IMR-90 (cell line): ENCODE results near the gene ADAMTSL5. TPM values are rescaled to one million over a fixed set of nuclear protein-coding genes. Genes with fewer than 3 reads are reported as not detected.
"Not testable (repeated sequence)": the region's sequence is repeated elsewhere in the genome, so short reads cannot be mapped to it uniquely, and the experiment has no call there.

ENCODE experiments used
- ATAC-seq: fragments of 200-7000 bp; cut with Tn5 transposase; 2 replicates; pipeline ENCODE4 v1.9.1; 2020; ENCODE audit warnings: low read depth, mild to moderate bottlenecking, moderate library complexity
- BruUV-seq: library from RNA; stranded (reverse); fragments of 400-500 nt; replicated peaks from 2 replicates; lab custom pipeline; 2021; lab: Mats Ljungman, UMichigan
- CTCF ChIA-PET: fragments of 300-600 bp; formaldehyde crosslinking; extraction: SDS; loops from one replicate; lab custom pipeline; 2021; ENCODE audit warnings: antibody characterized with exemption; lab: Yijun Ruan, JAX
- POLR2A ChIA-PET: fragments of 300-600 bp; sonication (Branson Sonifier 250); formaldehyde crosslinking; loops from one replicate; lab custom pipeline; 2022; ENCODE audit warnings: antibody characterized with exemption; ENCODE audit not compliant: unreplicated experiment; lab: Charles Lee
- DNase-seq: peaks from one replicate; pipeline ENCODE4 v3.0.0; 2013
- H2AFZ ChIP-seq: replicated peaks from 2 replicates; pipeline ENCODE3; 2013; ENCODE audit warnings: low read length, mild to moderate bottlenecking; ENCODE audit not compliant: poor library complexity
- H2AK5ac ChIP-seq: 2 replicates; pipeline ENCODE4 v1.6.1; 2013; ENCODE audit warnings: low read depth, low read length, inconsistent platforms
- H2AK9ac ChIP-seq: replicated peaks from 2 replicates; pipeline ENCODE3; 2013; ENCODE audit warnings: mild to moderate bottlenecking, low read depth, low read length, moderate library complexity; ENCODE audit not compliant: poor library complexity
- H2BK120ac ChIP-seq: 2 replicates; pipeline ENCODE4 v1.6.1; 2013; ENCODE audit warnings: low read depth, low read length, inconsistent platforms
- H2BK15ac ChIP-seq: 3 replicates; pipeline ENCODE4 v1.6.1; 2013; ENCODE audit warnings: low read depth, low read length, inconsistent platforms
- H2BK20ac ChIP-seq: 2 replicates; pipeline ENCODE4 v1.6.1; 2013; ENCODE audit warnings: low read depth, mild to moderate bottlenecking, inconsistent platforms, low read length, moderate library complexity
- H2BK5ac ChIP-seq: 2 replicates; pipeline ENCODE4 v1.6.1; 2013; ENCODE audit warnings: mild to moderate bottlenecking, low read depth, low read length, inconsistent platforms; ENCODE audit not compliant: poor library complexity, severe bottlenecking
- H3K14ac ChIP-seq: replicated peaks from 2 replicates; pipeline ENCODE4 v1.6.1; 2013; ENCODE audit warnings: low read depth, low read length, inconsistent platforms
- H3K18ac ChIP-seq: 2 replicates; pipeline ENCODE4 v1.6.1; 2013; ENCODE audit warnings: low read depth, low read length, control low read depth
- H3K23ac ChIP-seq: 2 replicates; pipeline ENCODE4 v1.6.1; 2013; ENCODE audit warnings: low read depth, low read length, inconsistent platforms
- H3K27ac ChIP-seq: 2 replicates; pipeline ENCODE4 v1.5.1; 2013; ENCODE audit warnings: mild to moderate bottlenecking, control low read depth, low read length; ENCODE audit not compliant: insufficient read depth
- H3K27me3 ChIP-seq: 2 replicates; pipeline ENCODE4 v1.6.1; 2013; ENCODE audit warnings: low read length; ENCODE audit not compliant: control insufficient read depth, insufficient read depth
- H3K36me3 ChIP-seq: 2 replicates; pipeline ENCODE4 v1.6.1; 2013; ENCODE audit warnings: low read length, mixed read lengths; ENCODE audit not compliant: control insufficient read depth, insufficient read depth
- H3K4ac ChIP-seq: 2 replicates; pipeline ENCODE4 v1.6.1; 2013; ENCODE audit warnings: low read depth, low read length, inconsistent platforms
- H3K4me1 ChIP-seq: 2 replicates; pipeline ENCODE4 v1.6.1; 2013; ENCODE audit warnings: low read length, mixed read lengths; ENCODE audit not compliant: control insufficient read depth, insufficient read depth
- H3K4me2 ChIP-seq: 2 replicates; pipeline ENCODE4 v1.6.1; 2013; ENCODE audit warnings: low read depth, mild to moderate bottlenecking, control low read depth, low read length, moderate library complexity
- H3K4me3 ChIP-seq: 2 replicates; pipeline ENCODE4 v1.5.1; 2013; ENCODE audit warnings: low read depth, mild to moderate bottlenecking, control low read depth, low read length, moderate library complexity; ENCODE audit not compliant: insufficient read depth
- H3K56ac ChIP-seq: 2 replicates; pipeline ENCODE4 v1.6.1; 2013; ENCODE audit warnings: low read length, inconsistent platforms; ENCODE audit not compliant: insufficient read depth; ENCODE audit errors: extremely low read depth
- H3K79me1 ChIP-seq, 2 experiments: 2 replicates each; pipeline ENCODE4 v1.6.1; 2013; ENCODE audit warnings: low read length in 2 of 2, inconsistent platforms in 1 of 2, low read depth in 1 of 2
- H3K9ac ChIP-seq: 2 replicates; pipeline ENCODE4 v1.6.1; 2013; ENCODE audit warnings: low read depth, low read length, control low read depth
- H3K9me1 ChIP-seq: 2 replicates; pipeline ENCODE4 v1.6.1; 2013; ENCODE audit warnings: low read length, inconsistent platforms; ENCODE audit not compliant: insufficient read depth
- H3K9me3 ChIP-seq: 2 replicates; pipeline ENCODE4 v1.6.1; 2013; ENCODE audit warnings: low read length; ENCODE audit not compliant: control insufficient read depth, insufficient read depth
- H4K20me1 ChIP-seq: 2 replicates; pipeline ENCODE4 v1.6.1; 2013; ENCODE audit warnings: low read length, inconsistent platforms; ENCODE audit not compliant: insufficient read depth
- H4K5ac ChIP-seq: 2 replicates; pipeline ENCODE4 v1.6.1; 2013; ENCODE audit warnings: mild to moderate bottlenecking, low read depth, low read length, control low read depth
- H4K8ac ChIP-seq, 2 experiments: 2 replicates each; pipeline ENCODE4 v1.6.1; 2013; ENCODE audit warnings: low read depth in 2 of 2, low read length in 2 of 2, control low read depth in 1 of 2, inconsistent platforms in 1 of 2
- H4K91ac ChIP-seq: 2 replicates; pipeline ENCODE4 v1.6.1; 2013; ENCODE audit warnings: low read depth, low read length, inconsistent platforms; ENCODE audit not compliant: insufficient read depth
- WGBS, 2 experiments: methylation state at CpG; one replicate each; pipeline versions ENCODE4 v1.1.5 to v1.1.7; 2013; ENCODE audit warnings: missing lambda C conversion rate in 2 of 2; ENCODE audit not compliant: insufficient read length in 1 of 2; ENCODE audit errors: extremely low coverage in 2 of 2; 5-methylcytosine and 5-hydroxymethylcytosine counted together
- dilution Hi-C: fragments of 300-500 bp; cut with HindIII; formaldehyde crosslinking; loops from one replicate; pipeline ENCODE4 v1.14.3; 2018; ENCODE audit warnings: low sequenced_read_pairs; ENCODE audit not compliant: unreplicated experiment
- in situ Hi-C: fragments of 300-500 bp; cut with MboI; formaldehyde crosslinking; loops from 3 replicates; pipeline ENCODE4 v1.14.3; 2019; ENCODE audit warnings: low sequenced_read_pairs, inconsistent platforms, mixed read lengths
- intact Hi-C: fragments of 100-400 bp; cut with micrococcal nuclease; formaldehyde crosslinking; loops from 2 replicates; pipeline ENCODE4 v1.10.0; 2022
- polyA plus RNA-seq, 3 experiments: library from polyadenylated mRNA; depleted of rRNA; stranded (reverse); fragments of >200 nt; gene quantifications; 2 replicates each; pipeline ENCODE4 v1.2.3, GENCODE V29; 2012; ENCODE audit warnings: low replicate concordance in 1 of 3
- total RNA-seq: library from RNA; depleted of rRNA; stranded (reverse); fragments of >200 nt; gene quantifications from 2 replicates; pipeline ENCODE4 v1.2.3, GENCODE V29; 2012

ADAMTSL5 gene
- total and polyA plus RNA-seq, 2 of the 4 experiments (the other 2 are of a cell fraction), result 0.90 to 10.8 TPM

- H2AK9ac ChIP-seq, DNase-seq, H3K27ac ChIP-seq, H3K56ac ChIP-seq, H4K91ac ChIP-seq, H3K4me2 ChIP-seq, H3K4me3 ChIP-seq, H3K4ac ChIP-seq, dilution Hi-C loops, H4K20me1 ChIP-seq, H3K18ac ChIP-seq, H3K23ac ChIP-seq, H2BK15ac ChIP-seq, H3K4me1 ChIP-seq, H3K9me1 ChIP-seq, H2AFZ ChIP-seq, BruUV-seq, H2BK20ac ChIP-seq, POLR2A ChIA-PET, H3K9me3 ChIP-seq, H3K27me3 ChIP-seq, H3K9ac ChIP-seq, H3K14ac ChIP-seq, H4K5ac ChIP-seq, H3K36me3 ChIP-seq, H2BK5ac ChIP-seq, H2BK120ac ChIP-seq, H3K79me1 ChIP-seq, H2AK5ac ChIP-seq, ATAC-seq, CTCF ChIA-PET, intact Hi-C loops, H4K8ac ChIP-seq: not testable (repeated sequence)
- WGBS, 2 experiments, result no CpG with 5 or more reads among the region's 11 CpGs
- in situ Hi-C loops, result loop anchor here (25.0 kb wide), 1 partner anchor 248 kb away; no protein-coding TSS in a partner anchor
Observed at GRCh38 chr19:1539749-1540148, 26.9 kb upstream of the ADAMTSL5 start.
